ENCODE measurements around the gene GCN1. TPM values are rescaled to one million over a fixed set of nuclear protein-coding genes. Genes with fewer than 3 reads are reported as not detected.

GCN1 gene
- total RNA-seq, 2 experiments from 2014 or later, result 217 to 343 TPM

- no peak overlapping the region for H3K27ac ChIP-seq (ENCODE audit: low read depth, low read length, poor library complexity, severe bottlenecking)
- peaks cover 2% of the 10 kb centered on the region; the same call in 1 of the 2 replicates for H3K79me2 ChIP-seq (ENCODE audit: insufficient read depth, low read depth, low read length)
- H3K36me3 ChIP-seq (ENCODE audit: insufficient read depth, low read length), result peaks cover 96% of the 10 kb centered on the region
- H3K9me3 ChIP-seq (ENCODE audit: low read length), result 0 out of 2 replicates have a peak, but pooled peaks cover 6% of the 10 kb centered on the region
- DNase-seq (ENCODE audit: low spot score), result no peak
- H3K4me3 ChIP-seq (ENCODE audit: low read depth, low read length, poor library complexity, severe bottlenecking), result no peak overlapping the region
- H3K9me2 ChIP-seq (ENCODE audit: insufficient read depth, low read length), result no peaks in the 10 kb centered on the region
- POLR2A ChIA-PET, result interaction anchor here (0.7 to 0.9 kb wide), 2 partner anchors 21 to 54 kb away, joined by 4 read pairs; partner anchors contain the start of gene RAB35
- peaks cover 31% of the 10 kb centered on the region for H3K4me1 ChIP-seq (ENCODE audit: insufficient read depth, low read length, poor library complexity, severe bottlenecking)
- CTCF ChIA-PET (ENCODE audit: unreplicated experiment), result no interaction called here
- H4K20me1 ChIP-seq (ENCODE audit: insufficient read depth, low read length), result no peaks in the 10 kb centered on the region
- TF ChIP-seq EZH2phosphoT487 (IDR thresholded peaks at IDR 0.05; ENCODE audit: borderline replicate concordance, low read depth, low read length), result no peak
- TF ChIP-seq CTCF (conservative IDR thresholded peaks at IDR 0.05; ENCODE audit: low read length), result no peak
- BruUV-seq (replicated peaks), result no TSS peak
- H3K4me2 ChIP-seq (ENCODE audit: low read length), result no peak overlapping the region
- H2AFZ ChIP-seq (ENCODE audit: low read length), result no peak overlapping the region
- intact Hi-C loops (cut with micrococcal nuclease; ENCODE audit: unreplicated experiment), result no loop called here
Observed at GRCh38 chr12:120170631-120171030, 23.9 kb downstream of the GCN1 start.

GRCh38 chr12:120169946-120170345, 24.6 kb downstream of the GCN1 start:
- peaks cover 38% of the 10 kb centered on the region for H3K4me1 ChIP-seq (ENCODE audit: insufficient read depth, low read length, poor library complexity, severe bottlenecking)
- H3K4me2 ChIP-seq (ENCODE audit: low read length), result no peak overlapping the region
- no peak overlapping the region for H2AFZ ChIP-seq (ENCODE audit: low read length)
- DNase-seq (ENCODE audit: low spot score), result no peak
- intact Hi-C loops (cut with micrococcal nuclease; ENCODE audit: unreplicated experiment), result loop anchor here (5.0 kb wide), 1 partner anchor 38 kb away; no protein-coding TSS in a partner anchor
- H4K20me1 ChIP-seq (ENCODE audit: insufficient read depth, low read length), result no peaks in the 10 kb centered on the region
- TF ChIP-seq CTCF (conservative IDR thresholded peaks at IDR 0.05; ENCODE audit: low read length) (no peak), EZH2phosphoT487 (IDR thresholded peaks at IDR 0.05; ENCODE audit: borderline replicate concordance, low read depth, low read length) (no peak)
- 0 out of 2 replicates have a peak, but pooled peaks cover 6% of the 10 kb centered on the region for H3K9me3 ChIP-seq (ENCODE audit: low read length)
- no peak overlapping the region for H3K27ac ChIP-seq (ENCODE audit: low read depth, low read length, poor library complexity, severe bottlenecking)
- BruUV-seq (replicated peaks), result TSS peak; percentile 14
- peaks cover 96% of the 10 kb centered on the region for H3K36me3 ChIP-seq (ENCODE audit: insufficient read depth, low read length)
- peaks cover 7% of the 10 kb centered on the region; the same call in 1 of the 2 replicates for H3K79me2 ChIP-seq (ENCODE audit: insufficient read depth, low read depth, low read length)
- CTCF ChIA-PET (ENCODE audit: unreplicated experiment), result no interaction called here
- H3K9me2 ChIP-seq (ENCODE audit: insufficient read depth, low read length), result no peaks in the 10 kb centered on the region
- no peak overlapping the region for H3K4me3 ChIP-seq (ENCODE audit: low read depth, low read length, poor library complexity, severe bottlenecking)
- POLR2A ChIA-PET, result interaction anchor here (0.6 to 2.9 kb wide), 3 partner anchors 22 to 100 kb away, joined by 3 to 16 read pairs (median 4); no protein-coding TSS in a partner anchor

- Histone ChIP-seq H3K27ac (ENCODE audit: low read depth, low read length, poor library complexity, severe bottlenecking) (peak overlapping the region; percentile 83), H3K4me1 (ENCODE audit: insufficient read depth, low read length, poor library complexity, severe bottlenecking) (peaks cover 43% of the 10 kb centered on the region), H3K4me3 (ENCODE audit: low read depth, low read length, poor library complexity, severe bottlenecking) (no peak overlapping the region), H3K4me2 (ENCODE audit: low read length) (peak overlapping the region; percentile 50; the same call in 1 of the 2 replicates), H2AFZ (ENCODE audit: low read length) (no peak overlapping the region), H3K79me2 (ENCODE audit: insufficient read depth, low read depth, low read length) (peaks cover 7% of the 10 kb centered on the region; the same call in 1 of the 2 replicates), H3K9me2 (ENCODE audit: insufficient read depth, low read length) (no peaks in the 10 kb centered on the region), H3K9me3 (ENCODE audit: low read length) (0 out of 2 replicates have a peak, but pooled peaks cover 6% of the 10 kb centered on the region), H4K20me1 (ENCODE audit: insufficient read depth, low read length) (no peaks in the 10 kb centered on the region), H3K36me3 (ENCODE audit: insufficient read depth, low read length) (peaks cover 94% of the 10 kb centered on the region)
- intact Hi-C loops (cut with micrococcal nuclease; ENCODE audit: unreplicated experiment), result loop anchor here (5.0 kb wide), 1 partner anchor 36 kb away; no protein-coding TSS in a partner anchor
- BruUV-seq (replicated peaks), result TSS peak; percentile 35
- no peak for DNase-seq (ENCODE audit: low spot score)
- TF ChIP-seq CTCF (conservative IDR thresholded peaks at IDR 0.05; ENCODE audit: low read length), result no peak
- TF ChIP-seq EZH2phosphoT487 (IDR thresholded peaks at IDR 0.05; ENCODE audit: borderline replicate concordance, low read depth, low read length), result no peak
- POLR2A ChIA-PET, result interaction anchor here (0.9 to 6.2 kb wide), 11 partner anchors 10 to 125 kb away, joined by 3 to 91 read pairs (median 7); partner anchors contain the start of genes RNU4-1 and RPLP0
- CTCF ChIA-PET (ENCODE audit: unreplicated experiment), result interaction anchor here (0.6 kb wide), 1 partner anchor 61 kb away, joined by 5 read pairs; no protein-coding TSS in a partner anchor
Observed at GRCh38 chr12:120168337-120168736, 26.2 kb downstream of the GCN1 start.

Data from OCI-LY7 (cell line).